Measurements from ENCODE around the gene ADD3.

GRCh38 chr10:110103921-110104461 lies 96.2 kb downstream of the ADD3 start:
- TF ChIP-seq TARDBP (IDR thresholded peaks at IDR 0.05), result no peak
- no peak for TF ChIP-seq CTBP1 (IDR thresholded peaks at IDR 0.05; ENCODE audit: borderline replicate concordance)
- no peak for TF ChIP-seq L3MBTL2 (conservative IDR thresholded peaks at IDR 0.05)
- no peak for TF ChIP-seq HDGF (IDR thresholded peaks at IDR 0.05; ENCODE audit: borderline replicate concordance)
- TF ChIP-seq SP1 (IDR thresholded peaks at IDR 0.05), result no peak
- TF ChIP-seq FOXM1 (IDR thresholded peaks at IDR 0.05; ENCODE audit: borderline replicate concordance), result no peak
- TF ChIP-seq SUZ12 (IDR thresholded peaks at IDR 0.05), result no peak
- no peak for TF ChIP-seq ZNF384 (IDR thresholded peaks at IDR 0.05)
- TF ChIP-seq NFRKB (IDR thresholded peaks at IDR 0.05), result no peak
- TF ChIP-seq PKNOX1 (IDR thresholded peaks at IDR 0.05), result no peak
- no peak for TF ChIP-seq ELF4 (IDR thresholded peaks at IDR 0.05)
- no peak for TF ChIP-seq FOXK2 (IDR thresholded peaks at IDR 0.05)
- no peak for TF ChIP-seq BHLHE40 (IDR thresholded peaks at IDR 0.05; ENCODE audit: borderline replicate concordance)
- TF ChIP-seq FOXA1 (IDR thresholded peaks at IDR 0.05), result no peak
